Heart right ventricle (tissue), 16 donors: Measurements from ENCODE around the gene TMEM95. TPM values are rescaled to one million over a fixed set of nuclear protein-coding genes. Genes with fewer than 3 reads are reported as not detected.

Experiments
- ATAC-seq, 8 donors: fragments of 200-7000 bp; cut with Tn5 transposase; one replicate each; pipeline ENCODE4 v1.9.1; 2020; ENCODE audit warnings: mild to moderate bottlenecking in 8 of 8, moderate library complexity in 8 of 8, moderate number of reproducible peaks in 1 of 8
- DNase-seq, 2 donors: peaks; one replicate each; pipeline ENCODE4 v3.0.0-alpha.2; 2020
- H3K27ac ChIP-seq, 10 donors: fragments of 200-600 bp; sonication (generic) in 2 of 10; one replicate each; pipeline versions ENCODE4 v1.5.0 to v1.8.0; 2020 to 2022; ENCODE audit warnings: mild to moderate bottlenecking in 3 of 10
- H3K27me3 ChIP-seq, 7 donors: fragments of 200-600 bp; one replicate each; pipeline ENCODE4 v1.8.0; 2021 to 2022; ENCODE audit warnings: mild to moderate bottlenecking in 2 of 7
- H3K36me3 ChIP-seq, 9 donors: fragments of 200-600 bp; sonication (generic) in 1 of 9; one replicate each; pipeline versions ENCODE4 v1.5.0 to v1.8.0; 2020 to 2022; ENCODE audit warnings: mild to moderate bottlenecking in 2 of 9
- H3K4me1 ChIP-seq, 9 donors: fragments of 200-600 bp; sonication (generic) in 1 of 9; one replicate each; pipeline versions ENCODE4 v1.5.0 to v1.8.0; 2020 to 2022; ENCODE audit warnings: mild to moderate bottlenecking in 4 of 9
- H3K4me3 ChIP-seq, 10 donors: fragments of 200-600 bp; sonication (generic) in 2 of 10; one replicate each; pipeline versions ENCODE4 v1.5.0 to v1.8.0; 2020 to 2022; ENCODE audit warnings: mild to moderate bottlenecking in 7 of 10, moderate library complexity in 2 of 10
- H3K9me3 ChIP-seq, 11 donors: fragments of 200-600 bp in 10 of 11; sonication (generic) in 2 of 11; one replicate each; pipeline versions ENCODE4 v1.5.0 to v1.8.0; 2013 to 2022; ENCODE audit warnings: mild to moderate bottlenecking in 2 of 11, control low read depth in 1 of 11, moderate library complexity in 1 of 11
- WGBS, 2 donors: extraction: QIAGEN DNeasy Blood & Tissue Kit; methylation state at CpG; one replicate each; pipeline ENCODE4 v1.1.7; 2013; ENCODE audit warnings: inconsistent platforms in 1 of 2; 5-methylcytosine and 5-hydroxymethylcytosine counted together
- intact Hi-C, 10 donors: fragments of 100-400 bp; cut with DNase I; formaldehyde crosslinking; loops; one replicate each; pipeline versions ENCODE4 v1.11.1 to v1.14.2; 2022
- polyA plus RNA-seq, 2 donors: library from polyadenylated mRNA; stranded (reverse); fragments of 200-250 nt; gene quantifications; one replicate each; pipeline ENCODE4 v1.2.3, GENCODE V29; 2013
- total RNA-seq, 10 donors: library from RNA; stranded (reverse); fragmentation: NEBNext Ultra II Directional in 3 of 10; extraction: Animal tissue kit (Norgen Biotek cat#: 25700) in 3 of 10; gene quantifications; one replicate each; pipeline versions ENCODE4 v1.2.1 to v1.2.4, GENCODE V29; 2021 to 2023
- TF ChIP-seq, protein P1 (sequence below), 9 donors: fragments of 200-600 bp; sonication (generic) in 2 of 9; IDR thresholded peaks; one replicate each; pipeline versions ENCODE4 v1.5.0 to v1.8.0; 2021 to 2022; ENCODE audit warnings: antibody characterized with exemption in 9 of 9, mild to moderate bottlenecking in 5 of 9, moderate library complexity in 1 of 9
- donor health status: Arrhythmogenic right ventricular cardiomyopathy.
- donor health status: ischemic (EF 13 %, LVEDD 7.1; RV severe dilation, severe dysfunction).
- donor health status: healthy with polysubstance abuse.
- donor health status: DM: no; HTN: yes; CAD: no.
- donor health status: DM: no; HTN: no; CAD: no.
- donor health status: ischemic (EF 25% LVEDD 6.9; RV normal size, moderate dysfunction).
- donor health status: ischemic (EF 25% LVEDD 5.7; RV mildly dilated, moderate dysfunction).
- donor health status: healthy.
- donor health status: DM: yes; HTN: yes; CAD: no.
- donor health status: Ischemic cardiomyopathy.
- donor health status: ischemic (EF 35%, LVEDD 5.7; RV mildly dilated, moderate dysfunction).
- donor health status: nonischemic (EF 11% LVEDD 7.7; RV severe dilation, severe dysfunction).
- donor health status: DM: yes; HTN: yes; CAD: no.
- donor health status: PGD.
- donor health status: ischemic (EF 29% LVEDD 5.4; RV normal size, mild dysfunction).
- donor health status: nonischemic (EF 23%, LVEDD 6.1; RV moderate dilation, normal function).

The TMEM95 gene
- total and polyA plus RNA-seq, 12 donors: 0.39 TPM; not detected in 11

DNA sequence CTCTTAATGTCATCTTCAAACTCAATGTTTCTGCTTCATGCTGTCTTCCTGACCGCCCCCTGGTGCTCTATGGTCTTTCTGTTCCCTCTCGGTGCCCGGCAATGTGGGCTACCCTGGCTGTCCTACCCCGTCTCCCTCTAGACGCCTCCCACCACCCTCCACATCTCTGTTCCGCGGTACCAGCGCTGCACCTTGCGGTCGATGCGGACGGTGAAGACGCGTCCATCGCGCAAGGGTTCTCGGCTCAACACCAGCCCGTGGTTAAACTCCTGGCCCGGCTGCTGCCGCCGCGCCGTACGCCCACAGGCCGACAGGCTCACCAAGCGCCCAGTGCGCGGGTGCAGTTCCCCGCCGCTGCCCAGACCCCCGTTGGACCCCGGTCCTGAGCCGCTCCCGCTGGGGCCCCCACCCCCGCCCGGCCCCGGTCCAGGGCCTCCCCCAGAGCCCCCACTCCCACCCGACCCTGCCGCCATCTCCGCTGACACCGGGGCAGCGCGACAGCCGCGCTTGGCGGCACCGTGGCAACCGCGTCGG is 26.0 kb upstream of the TMEM95 start, which contains the start of gene NEURL4:
TSS of gene NEURL4 (minus strand) at position 496 of the 534 bp plus-strand sequence. CDS start at position 473, 23 bp downstream.
- 1% methylated on average over 50 of the region's 50 CpGs for WGBS, 2 donors
- H3K9me3 ChIP-seq: no peaks in the 10 kb centered on the region
- intact Hi-C loops: loop anchor here in 2 of 10 donors (1.0 kb wide), 2 partner anchors 22 to 48 kb away; partner anchors contain the start of genes EIF5A (in 1 of the 2) and SLC2A4 (in 1 of the 2)
- H3K27ac ChIP-seq: peak within 1 kb of the TSS; percentile 55 to 96 (median 89)
- H3K4me3 ChIP-seq: peak within 1 kb of the TSS; percentile 70 to 94 (median 85)
- no peak for DNase-seq
- peaks cover 0 to 30% (median 20%) of the 10 kb centered on the region in 9 donors for H3K4me1 ChIP-seq
- peaks cover 0 to 29% (median 10%) of the 10 kb centered on the region in 9 donors for H3K36me3 ChIP-seq
- TF ChIP-seq, protein P1, sequence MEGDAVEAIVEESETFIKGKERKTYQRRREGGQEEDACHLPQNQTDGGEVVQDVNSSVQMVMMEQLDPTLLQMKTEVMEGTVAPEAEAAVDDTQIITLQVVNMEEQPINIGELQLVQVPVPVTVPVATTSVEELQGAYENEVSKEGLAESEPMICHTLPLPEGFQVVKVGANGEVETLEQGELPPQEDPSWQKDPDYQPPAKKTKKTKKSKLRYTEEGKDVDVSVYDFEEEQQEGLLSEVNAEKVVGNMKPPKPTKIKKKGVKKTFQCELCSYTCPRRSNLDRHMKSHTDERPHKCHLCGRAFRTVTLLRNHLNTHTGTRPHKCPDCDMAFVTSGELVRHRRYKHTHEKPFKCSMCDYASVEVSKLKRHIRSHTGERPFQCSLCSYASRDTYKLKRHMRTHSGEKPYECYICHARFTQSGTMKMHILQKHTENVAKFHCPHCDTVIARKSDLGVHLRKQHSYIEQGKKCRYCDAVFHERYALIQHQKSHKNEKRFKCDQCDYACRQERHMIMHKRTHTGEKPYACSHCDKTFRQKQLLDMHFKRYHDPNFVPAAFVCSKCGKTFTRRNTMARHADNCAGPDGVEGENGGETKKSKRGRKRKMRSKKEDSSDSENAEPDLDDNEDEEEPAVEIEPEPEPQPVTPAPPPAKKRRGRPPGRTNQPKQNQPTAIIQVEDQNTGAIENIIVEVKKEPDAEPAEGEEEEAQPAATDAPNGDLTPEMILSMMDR (IDR thresholded peaks at IDR 0.05): peak in 2 of 9 donors; percentile 8 to 17
- H3K27me3 ChIP-seq: peaks cover 0 to 6% (median 0%) of the 10 kb centered on the region in 7 donors
- ATAC-seq: peak in 4 of 8 donors; percentile 1 to 34 (median 13)

DNA sequence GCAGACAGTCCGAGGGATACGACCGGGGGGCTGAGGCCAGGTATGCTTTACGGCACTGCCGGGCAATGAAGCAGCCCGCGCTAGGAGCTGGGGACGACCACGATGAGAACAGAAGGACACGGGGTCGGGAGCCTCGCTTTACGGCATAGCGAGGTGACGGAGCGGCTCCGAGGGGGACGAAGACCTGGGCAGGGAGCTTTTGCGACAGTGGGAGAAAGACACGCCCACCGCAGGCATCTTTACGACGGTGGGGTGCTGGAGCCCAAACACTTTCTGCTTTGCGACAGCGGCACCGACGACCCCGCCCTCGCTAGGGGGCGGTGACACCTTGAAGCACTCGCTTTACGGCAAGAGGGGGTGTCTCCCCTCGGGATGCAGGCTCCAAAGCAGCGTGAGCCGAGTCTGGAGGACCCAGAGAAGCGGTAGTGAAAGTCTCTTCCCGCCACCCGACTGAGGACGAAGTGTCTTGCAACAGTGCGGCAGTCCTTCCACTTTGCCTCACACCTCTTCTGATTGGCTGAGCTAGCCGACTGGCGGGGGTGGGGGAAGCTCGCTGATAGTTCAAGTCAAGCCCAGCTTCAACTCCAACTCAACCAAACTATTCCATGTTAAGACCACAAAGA is 25.5 kb upstream of the TMEM95 start:
- intact Hi-C loops: loop anchor here in 2 of 10 donors (1.0 kb wide), 2 partner anchors 22 to 48 kb away; partner anchors contain the start of genes EIF5A (in 1 of the 2) and SLC2A4 (in 1 of the 2)
- peak; percentile 84 to 94 (median 91) for ATAC-seq
- WGBS, 2 donors: 1% methylated on average over 43 of the region's 43 CpGs

DNA sequence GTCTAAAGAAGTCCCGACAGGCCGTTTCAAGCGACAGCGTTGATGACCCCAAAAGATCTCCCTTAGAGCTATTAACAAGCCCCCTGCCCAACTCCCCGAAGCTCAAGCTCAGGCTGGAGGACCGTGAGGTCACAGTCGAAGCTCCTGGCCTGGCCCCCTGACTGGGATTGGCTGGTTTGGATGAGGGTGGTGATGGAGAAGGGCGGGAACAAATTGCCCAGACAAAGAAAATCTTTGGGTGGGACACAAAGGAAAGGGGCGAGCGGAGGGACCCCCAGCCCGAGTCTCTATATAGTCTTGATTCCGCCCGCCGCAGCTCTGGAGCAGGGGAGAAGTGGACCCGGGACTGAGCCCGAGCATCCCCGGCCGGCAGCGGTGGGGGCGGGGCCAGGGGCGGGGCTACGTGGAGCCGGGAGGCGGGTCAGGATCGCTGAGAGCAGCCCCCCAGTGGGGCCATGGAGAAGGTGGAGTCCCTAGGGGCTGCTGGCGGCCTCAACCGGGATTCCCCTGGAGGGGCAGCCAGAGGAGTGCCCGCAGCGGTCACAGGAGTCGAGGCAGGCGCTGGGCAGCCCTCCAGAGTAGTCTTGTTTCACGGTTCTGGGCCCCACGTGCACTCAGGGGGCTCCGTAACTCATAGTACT is 24.8 kb upstream of the TMEM95 start:
- intact Hi-C loops: loop anchor here in 2 of 10 donors (1.0 kb wide), 2 partner anchors 23 to 49 kb away; partner anchors contain the start of genes EIF5A (in 1 of the 2) and SLC2A4 (in 1 of the 2)

More for the DNA sequence above, 25.5 kb upstream of the TMEM95 start:
- Histone ChIP-seq H3K27ac (peak overlapping the region; percentile 55 to 96 (median 89)), H3K4me3 (peak overlapping the region; percentile 70 to 94 (median 85)), H3K4me1 (peaks cover 0 to 27% (median 20%) of the 10 kb centered on the region in 9 donors), H3K27me3 (peaks cover 0 to 8% (median 1%) of the 10 kb centered on the region in 7 donors), H3K9me3 (no peaks in the 10 kb centered on the region), H3K36me3 (peaks cover 0 to 23% (median 6%) of the 10 kb centered on the region in 9 donors)
- peak; percentile 98 for DNase-seq
- TF ChIP-seq, protein P1 (IDR thresholded peaks at IDR 0.05): peak in 3 of 9 donors; percentile 20 to 28 (median 24)

More for the DNA sequence above, 24.8 kb upstream of the TMEM95 start:
- TF ChIP-seq, protein P1 (IDR thresholded peaks at IDR 0.05): no peak
- H3K36me3 ChIP-seq: peaks cover 0 to 17% (median 0%) of the 10 kb centered on the region in 9 donors
- peaks cover 0 to 27% (median 20%) of the 10 kb centered on the region in 9 donors for H3K4me1 ChIP-seq
- no peaks in the 10 kb centered on the region for H3K9me3 ChIP-seq
- peak overlapping the region; percentile 70 to 94 (median 85) for H3K4me3 ChIP-seq
- 0 to 1% methylated on average over 33 to 34 of the region's 34 CpGs for WGBS, 2 donors
- ATAC-seq: peak; percentile 66 to 81 (median 72)
- peak overlapping the region; percentile 55 to 96 (median 89) for H3K27ac ChIP-seq
- H3K27me3 ChIP-seq: peaks cover 0 to 14% (median 6%) of the 10 kb centered on the region in 7 donors
- peak; percentile 77 to 80 for DNase-seq
